Prostate gland (tissue), 2 donors: Measurements from ENCODE around the gene PARP16. TPM values are rescaled to one million over a fixed set of nuclear protein-coding genes. Genes with fewer than 3 reads are reported as not detected.

Experiments
- DNase-seq: peaks from one replicate; pipeline ENCODE4 v3.0.0-alpha.2; 2019; ENCODE audit warnings: low spot score
- H3K27ac ChIP-seq, 2 donors: fragments of 200-600 bp; sonication (generic); 2 replicates each; pipeline ENCODE4 v1.5.1; 2017 to 2019
- H3K27me3 ChIP-seq: fragments of 200-600 bp; sonication (generic); replicated peaks from 2 replicates; pipeline ENCODE4 v1.5.1; 2019; ENCODE audit not compliant: insufficient read depth
- H3K36me3 ChIP-seq, 2 donors: fragments of 200-600 bp; sonication (generic); 1 replicate in 1 of 2; 2 replicates in 1 of 2; pipeline versions ENCODE4 v1.5.1 to v1.8.1; 2017 to 2019
- H3K4me1 ChIP-seq: fragments of 200-600 bp; sonication (generic); replicated peaks from 2 replicates; pipeline ENCODE4 v1.5.1; 2019
- H3K4me3 ChIP-seq, 2 donors: fragments of 200-600 bp; sonication (generic); 2 replicates each; pipeline ENCODE4 v1.5.1; 2017 to 2019
- H3K9me3 ChIP-seq: fragments of 200-600 bp; sonication (generic); 2 replicates; pipeline ENCODE4 v1.5.1; 2017
- POLR2A ChIP-seq: fragments of 450-650 bp; IDR thresholded peaks from one replicate; pipeline ENCODE4 v1.6.1; 2016; ENCODE audit warnings: antibody characterized with exemption, mild to moderate bottlenecking
- POLR2AphosphoS5 ChIP-seq: sonication (generic); formaldehyde crosslinking; IDR thresholded peaks from one replicate; pipeline ENCODE4 v1.6.1; 2017; ENCODE audit warnings: antibody characterized with exemption
- WGBS: methylation state at CpG from one replicate; pipeline ENCODE4 v1.1.5; 2018; 5-methylcytosine and 5-hydroxymethylcytosine counted together
- intact Hi-C: fragments of 100-400 bp; cut with DNase I; formaldehyde crosslinking; loops from one replicate; pipeline ENCODE4 v1.14.2; 2022
- total RNA-seq, 2 donors: library from RNA; depleted of rRNA; stranded (reverse); fragments of >200 nt; gene quantifications; one replicate each; pipeline ENCODE4 v1.1.0, GENCODE V29; 2016
- TF ChIP-seq, protein P1 (sequence below), 4 experiments: fragments of 200-600 bp in 2 of 4; fragments of 450-650 bp in 2 of 4; sonication (generic) in 2 of 4; IDR thresholded peaks; 1 replicate in 3 of 4; 2 replicates in 1 of 4; pipeline ENCODE4 v1.5.1; 2016 to 2019; ENCODE audit warnings: antibody characterized with exemption in 4 of 4, mild to moderate bottlenecking in 2 of 4, moderate library complexity in 2 of 4

Gene PARP16
- total RNA-seq, 2 donors from 2014 or later = 13.0 to 17.0 TPM

DNA sequence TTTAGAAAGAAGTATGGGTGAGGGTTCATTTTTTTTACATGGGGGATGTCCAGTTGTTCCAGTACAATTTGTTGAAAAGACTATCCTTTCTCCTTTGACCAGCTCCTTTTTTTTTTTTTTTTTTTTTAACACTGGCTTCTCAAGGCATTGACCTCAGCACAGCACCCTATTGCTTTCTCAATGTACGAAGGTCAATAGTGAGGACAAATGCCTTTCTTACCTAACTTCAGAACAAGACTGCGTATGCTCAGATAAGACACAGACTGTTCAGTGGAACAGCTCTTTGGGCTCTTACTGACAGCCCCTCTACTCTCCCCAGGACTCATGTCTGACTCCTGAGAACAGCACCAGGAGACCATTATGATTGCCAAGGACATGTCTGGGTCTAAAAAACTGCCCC, 65.0 kb downstream of the PARP16 start:
- WGBS = 91% methylated on average over 2 of the region's 2 CpGs
- H3K27ac ChIP-seq = no peak overlapping the region
- intact Hi-C loops = no loop called here
- no peak overlapping the region for H3K4me3 ChIP-seq
- no peaks in the 10 kb centered on the region for H3K36me3 ChIP-seq
- H3K4me1 ChIP-seq = no peaks in the 10 kb centered on the region
- DNase-seq = no peak
- no peaks in the 10 kb centered on the region for H3K9me3 ChIP-seq
- TF ChIP-seq, protein P1, sequence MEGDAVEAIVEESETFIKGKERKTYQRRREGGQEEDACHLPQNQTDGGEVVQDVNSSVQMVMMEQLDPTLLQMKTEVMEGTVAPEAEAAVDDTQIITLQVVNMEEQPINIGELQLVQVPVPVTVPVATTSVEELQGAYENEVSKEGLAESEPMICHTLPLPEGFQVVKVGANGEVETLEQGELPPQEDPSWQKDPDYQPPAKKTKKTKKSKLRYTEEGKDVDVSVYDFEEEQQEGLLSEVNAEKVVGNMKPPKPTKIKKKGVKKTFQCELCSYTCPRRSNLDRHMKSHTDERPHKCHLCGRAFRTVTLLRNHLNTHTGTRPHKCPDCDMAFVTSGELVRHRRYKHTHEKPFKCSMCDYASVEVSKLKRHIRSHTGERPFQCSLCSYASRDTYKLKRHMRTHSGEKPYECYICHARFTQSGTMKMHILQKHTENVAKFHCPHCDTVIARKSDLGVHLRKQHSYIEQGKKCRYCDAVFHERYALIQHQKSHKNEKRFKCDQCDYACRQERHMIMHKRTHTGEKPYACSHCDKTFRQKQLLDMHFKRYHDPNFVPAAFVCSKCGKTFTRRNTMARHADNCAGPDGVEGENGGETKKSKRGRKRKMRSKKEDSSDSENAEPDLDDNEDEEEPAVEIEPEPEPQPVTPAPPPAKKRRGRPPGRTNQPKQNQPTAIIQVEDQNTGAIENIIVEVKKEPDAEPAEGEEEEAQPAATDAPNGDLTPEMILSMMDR (IDR thresholded peaks at IDR 0.05) = no peak
- TF ChIP-seq POLR2A (no peak), POLR2AphosphoS5 (no peak)
- no peaks in the 10 kb centered on the region for H3K27me3 ChIP-seq

GRCh38 chr15:65219137-65219536, 67.5 kb downstream of the PARP16 start:
- Histone ChIP-seq H3K4me1 (no peaks in the 10 kb centered on the region), H3K27me3 (no peaks in the 10 kb centered on the region), H3K4me3 (no peak overlapping the region), H3K27ac (no peak overlapping the region), H3K9me3 (no peaks in the 10 kb centered on the region), H3K36me3 (no peaks in the 10 kb centered on the region)
- TF ChIP-seq, protein P1 (IDR thresholded peaks at IDR 0.05) = no peak
- TF ChIP-seq POLR2AphosphoS5 (no peak), POLR2A (no peak)
- 95% methylated on average over 3 of the region's 3 CpGs for WGBS
- intact Hi-C loops = no loop called here
- no peak for DNase-seq

- H3K27me3 ChIP-seq = no peaks in the 10 kb centered on the region
- H3K27ac ChIP-seq = no peak overlapping the region
- no peaks in the 10 kb centered on the region for H3K36me3 ChIP-seq
- no peaks in the 10 kb centered on the region for H3K4me1 ChIP-seq
- WGBS = 85% methylated on average over 10 of the region's 10 CpGs
- no peaks in the 10 kb centered on the region for H3K9me3 ChIP-seq
- DNase-seq = no peak
- TF ChIP-seq, protein P1 (IDR thresholded peaks at IDR 0.05) = no peak
- no peak for TF ChIP-seq POLR2A
- no peak for TF ChIP-seq POLR2AphosphoS5
- H3K4me3 ChIP-seq = no peak overlapping the region
- intact Hi-C loops = no loop called here
These were observed 68.9 kb downstream of the PARP16 start for GRCh38 chr15:65217526-65218482.

DNA sequence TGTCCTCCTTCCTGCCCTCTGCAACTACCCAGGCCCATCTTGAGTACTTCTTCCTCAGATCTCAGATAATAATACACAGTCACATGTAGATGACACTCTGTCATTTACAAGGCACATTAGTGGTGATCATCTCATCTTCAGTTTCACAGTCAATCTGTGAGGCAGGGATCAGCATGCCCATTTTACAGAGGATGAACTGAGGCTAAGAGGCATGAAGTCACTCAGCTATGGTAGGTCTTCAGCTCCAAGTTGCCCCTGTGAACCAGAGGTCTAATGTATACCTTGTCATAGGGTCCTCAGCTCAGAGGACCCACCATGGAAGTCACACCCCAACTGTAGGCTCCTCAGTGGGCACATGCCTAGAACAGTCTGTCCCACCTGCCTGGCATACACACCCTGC, 71.2 kb downstream of the PARP16 start:
- Histone ChIP-seq H3K27ac (no peak overlapping the region), H3K4me3 (no peak overlapping the region), H3K36me3 (no peaks in the 10 kb centered on the region), H3K4me1 (no peaks in the 10 kb centered on the region), H3K9me3 (no peaks in the 10 kb centered on the region), H3K27me3 (no peaks in the 10 kb centered on the region)
- DNase-seq = no peak
- TF ChIP-seq POLR2AphosphoS5 (no peak), POLR2A (no peak)
- TF ChIP-seq, protein P1 (IDR thresholded peaks at IDR 0.05) = no peak
- intact Hi-C loops = no loop called here

- WGBS = 81% methylated on average over 4 of the region's 4 CpGs
- intact Hi-C loops = no loop called here
These were observed 72.7 kb downstream of the PARP16 start for GRCh38 chr15:65214010-65214409.

More at GRCh38 chr15:65214010-65214409, 72.7 kb downstream of the PARP16 start:
- H3K4me1 ChIP-seq = no peaks in the 10 kb centered on the region
- H3K27ac ChIP-seq = no peak overlapping the region
- no peaks in the 10 kb centered on the region for H3K9me3 ChIP-seq
- no peak for DNase-seq
- H3K36me3 ChIP-seq = no peaks in the 10 kb centered on the region
- TF ChIP-seq, protein P1 (IDR thresholded peaks at IDR 0.05) = no peak
- TF ChIP-seq POLR2AphosphoS5 (no peak), POLR2A (no peak)
- no peaks in the 10 kb centered on the region for H3K27me3 ChIP-seq
- no peak overlapping the region for H3K4me3 ChIP-seq
